MV-4-11 (cell line): ENCODE measurements around the gene TFEB.

Experiments
- DNase-seq: peaks from one replicate; lab custom pipeline; 2025; lab: John Stamatoyannopoulos, UW

Gene TFEB

DNA sequence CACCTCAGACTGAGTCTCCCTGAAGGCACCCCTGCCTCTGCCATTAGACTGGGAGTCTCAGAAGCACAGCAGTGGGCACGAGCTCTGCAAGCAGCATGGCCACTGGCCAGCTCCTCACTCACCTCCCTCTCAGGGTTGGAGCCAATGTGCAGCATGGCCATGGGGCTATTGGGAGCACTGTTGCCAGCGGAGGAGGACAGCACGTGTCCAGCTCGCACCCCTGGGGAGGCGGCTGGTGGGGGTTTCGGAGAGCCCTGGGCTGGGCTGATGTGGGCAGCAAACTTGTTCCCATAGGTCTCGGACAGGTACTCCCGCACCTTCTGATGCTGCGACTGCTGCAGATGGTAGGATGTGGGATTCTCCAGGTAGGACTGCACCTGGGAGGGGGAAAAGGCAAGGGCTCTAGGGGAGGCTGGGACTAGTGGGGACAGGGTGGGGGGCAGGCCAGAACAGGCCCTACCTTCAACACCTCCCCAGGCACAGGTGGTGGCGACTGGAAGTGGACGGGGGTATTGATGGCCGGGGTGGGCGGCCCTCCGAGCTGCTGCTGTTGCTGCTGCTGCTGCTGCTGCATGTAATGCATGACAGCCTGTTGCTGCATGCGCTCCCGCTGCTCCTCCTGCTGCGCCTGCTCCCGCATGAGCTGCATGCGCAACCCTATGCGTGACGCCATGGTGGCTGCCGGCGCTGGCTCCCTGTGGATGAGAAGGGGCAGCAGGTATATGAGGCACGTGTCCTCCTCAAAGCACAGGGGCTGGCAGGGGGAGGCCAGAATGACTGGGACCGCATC, 44.7 kb downstream of the TFEB start:
- DNase-seq: no peak

DNA sequence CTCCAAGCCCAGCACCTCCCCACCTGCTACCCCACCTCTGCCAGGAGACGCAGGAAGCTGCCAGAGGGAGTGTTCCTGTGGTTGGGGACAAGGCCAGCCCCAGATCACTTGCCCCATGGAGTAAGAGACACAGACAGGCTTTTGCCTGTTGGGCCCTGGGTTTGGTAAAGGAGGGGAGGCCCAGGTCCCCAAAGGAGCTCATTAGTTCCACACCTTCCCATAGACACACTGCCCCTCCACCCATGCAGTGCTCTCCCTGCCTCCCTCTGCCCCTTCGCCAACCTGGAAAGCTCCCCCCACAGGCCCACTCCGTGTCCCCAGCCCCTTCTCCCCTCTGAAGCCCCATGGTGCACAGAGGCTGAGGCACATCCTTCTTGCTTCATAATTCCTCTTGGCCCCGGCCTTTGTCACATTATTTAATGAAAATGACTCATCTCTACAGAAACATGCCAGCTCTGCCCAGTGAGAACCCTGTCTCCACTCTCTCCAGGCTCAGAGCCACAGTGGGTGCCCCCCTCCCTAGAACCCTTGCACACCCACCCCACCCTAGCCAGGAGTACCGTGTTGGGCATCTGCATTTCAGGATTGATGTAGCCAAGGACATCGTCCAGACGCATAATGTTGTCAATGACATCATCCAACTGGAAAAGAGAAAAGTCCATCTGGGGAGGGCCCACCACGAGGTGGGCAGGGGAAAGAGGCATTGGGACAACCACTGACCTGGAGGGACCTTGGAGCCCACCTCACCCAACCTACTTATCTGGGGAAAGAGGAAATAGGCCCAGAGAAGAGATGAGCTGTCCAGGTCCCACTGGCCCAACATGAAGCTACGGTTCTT, 46.0 kb downstream of the TFEB start:
- DNase-seq: peak; percentile 9

DNA sequence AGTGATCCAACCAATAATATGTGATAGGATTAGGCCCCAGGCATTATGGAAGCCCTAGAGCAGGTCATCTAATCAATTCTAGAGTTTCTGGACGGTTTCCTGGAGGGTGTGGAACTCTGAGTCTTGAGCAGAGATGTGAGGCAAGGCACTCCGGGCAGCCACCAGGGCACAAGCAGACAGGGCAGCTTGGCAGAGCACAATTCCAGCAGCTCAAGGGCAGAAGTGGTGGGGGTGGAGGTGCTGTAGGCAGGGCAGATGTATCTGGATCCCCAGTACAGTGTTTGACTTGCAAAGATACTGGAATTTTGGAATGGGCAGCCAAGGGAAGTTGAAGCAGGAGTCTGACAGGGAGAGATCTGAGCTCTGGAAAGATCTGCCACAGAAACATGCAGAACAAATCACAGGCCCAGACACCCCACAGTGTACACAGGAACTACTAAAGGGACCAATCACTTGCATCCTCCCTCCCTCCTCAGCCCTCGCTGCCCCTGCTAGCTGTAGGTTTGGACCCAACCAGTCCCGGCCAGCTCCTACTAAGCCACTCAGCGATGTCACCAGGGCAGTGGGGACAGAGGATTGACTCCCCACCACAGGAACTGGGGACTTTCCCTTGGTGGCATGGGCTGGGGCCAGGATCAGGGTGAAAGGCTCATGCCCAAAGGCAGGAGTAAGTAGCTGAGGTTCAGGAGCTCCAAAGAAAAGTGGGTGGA, 47.0 kb downstream of the TFEB start:
- DNase-seq: no peak

DNA sequence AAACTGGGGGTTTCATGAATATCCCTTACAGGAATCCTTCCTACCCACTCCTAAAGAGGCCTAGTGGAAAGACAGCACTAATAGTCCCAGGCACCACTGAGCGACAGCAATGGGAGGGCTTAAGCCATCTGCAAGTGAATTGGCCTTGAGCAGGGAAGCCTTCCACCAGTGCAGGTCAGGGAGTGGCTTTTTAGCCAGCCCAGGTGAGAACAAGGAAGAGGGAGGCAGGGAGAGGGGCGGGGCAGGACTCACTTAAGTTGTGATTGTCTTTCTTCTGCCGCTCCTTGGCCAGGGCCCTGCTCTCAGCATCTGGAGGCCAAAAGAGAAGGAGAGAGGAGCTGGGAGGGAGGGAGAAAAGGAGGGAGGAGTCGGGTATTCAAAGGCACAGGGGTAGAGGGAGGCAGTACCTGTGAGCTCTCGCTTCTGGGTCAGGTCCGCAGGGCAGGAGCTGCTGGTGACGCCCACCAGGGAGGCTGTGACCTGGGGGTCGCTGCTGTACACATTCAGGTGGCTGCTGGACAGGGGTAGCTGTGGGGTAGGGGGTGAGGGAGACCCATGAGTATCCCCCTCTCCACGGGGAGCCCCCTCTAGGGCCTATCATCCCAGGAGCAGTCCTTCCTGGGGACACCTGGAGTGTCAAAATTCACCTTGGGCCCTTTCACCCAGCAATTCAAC, 47.8 kb downstream of the TFEB start:
- DNase-seq: no peak

DNA sequence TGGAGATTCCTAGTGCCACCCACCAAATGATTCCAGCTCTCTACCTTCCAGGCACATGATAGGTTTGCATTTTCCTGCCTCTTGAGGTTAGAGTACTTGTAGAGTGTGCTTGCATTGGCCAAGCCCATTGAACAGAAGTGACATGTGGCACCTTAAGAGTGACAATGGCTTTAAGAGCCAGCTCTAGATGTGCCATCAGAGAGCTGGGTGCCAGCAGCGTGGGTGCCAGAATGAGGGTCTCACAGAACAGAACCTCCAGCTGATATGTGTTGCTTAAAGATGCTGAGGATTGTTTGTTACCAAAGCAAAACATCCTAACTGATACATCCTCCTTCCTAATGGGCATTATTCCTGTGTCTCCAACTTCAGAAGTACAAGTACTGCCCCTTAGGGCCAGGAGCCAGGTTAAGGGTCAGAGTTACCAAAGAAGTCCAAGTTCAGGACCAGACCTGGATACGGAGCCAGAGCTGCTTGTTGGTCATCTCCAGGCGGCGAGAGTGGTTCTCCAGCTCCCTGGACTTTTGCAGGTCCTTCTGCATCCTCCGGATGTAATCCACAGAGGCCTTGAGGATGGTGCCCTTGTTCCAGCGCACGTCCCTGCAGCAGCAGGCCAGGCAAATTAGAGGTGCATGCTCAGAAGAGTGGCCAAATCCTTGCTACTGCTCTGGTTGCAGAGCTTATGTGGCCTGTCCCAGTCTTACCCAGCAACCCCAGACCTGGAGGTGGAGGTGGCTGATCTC, 49.6 kb downstream of the TFEB start:
- no peak for DNase-seq

DNA sequence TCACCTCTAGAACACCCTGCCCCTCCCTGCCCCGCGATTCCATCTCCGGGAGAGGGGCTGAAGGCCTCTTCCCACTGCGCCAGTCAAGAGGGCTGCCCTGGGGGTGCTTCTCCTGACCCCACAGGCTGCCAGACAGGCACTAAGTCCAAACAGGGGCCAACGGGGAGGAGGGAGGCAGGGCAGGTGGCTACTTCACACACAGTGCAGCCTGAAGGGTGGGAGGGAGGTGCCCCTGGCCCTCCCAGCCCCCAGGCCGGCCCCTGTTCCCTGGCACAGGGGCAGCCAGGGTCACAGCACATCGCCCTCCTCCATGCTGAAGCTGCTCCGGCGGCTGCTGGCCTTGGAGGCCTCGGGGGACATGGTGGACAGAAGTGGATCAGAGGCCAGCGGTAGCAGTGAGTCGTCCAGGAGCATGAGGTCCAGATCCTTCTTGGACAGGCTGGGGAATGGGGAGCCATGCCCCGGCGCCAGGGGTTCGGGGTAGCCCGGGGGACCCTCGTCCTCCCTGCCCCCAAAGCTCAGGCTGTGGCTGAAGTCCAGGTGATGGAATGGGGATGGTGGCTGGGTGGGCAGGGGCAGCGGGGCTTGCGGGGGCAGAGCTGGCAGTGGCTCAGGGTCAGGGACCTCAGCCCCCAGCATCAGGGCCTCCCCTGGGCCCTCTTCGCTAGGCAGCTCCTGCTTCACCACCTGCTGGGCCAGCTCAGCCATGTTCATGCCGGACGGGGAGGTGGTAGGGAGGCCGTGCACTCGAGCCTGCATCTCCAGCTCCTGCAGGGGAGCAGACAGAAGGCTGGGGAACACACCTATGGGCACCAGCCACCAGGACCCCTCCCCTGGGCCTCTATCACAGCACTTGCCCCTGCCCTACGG, 50.9 kb downstream of the TFEB start:
- no peak for DNase-seq

DNA sequence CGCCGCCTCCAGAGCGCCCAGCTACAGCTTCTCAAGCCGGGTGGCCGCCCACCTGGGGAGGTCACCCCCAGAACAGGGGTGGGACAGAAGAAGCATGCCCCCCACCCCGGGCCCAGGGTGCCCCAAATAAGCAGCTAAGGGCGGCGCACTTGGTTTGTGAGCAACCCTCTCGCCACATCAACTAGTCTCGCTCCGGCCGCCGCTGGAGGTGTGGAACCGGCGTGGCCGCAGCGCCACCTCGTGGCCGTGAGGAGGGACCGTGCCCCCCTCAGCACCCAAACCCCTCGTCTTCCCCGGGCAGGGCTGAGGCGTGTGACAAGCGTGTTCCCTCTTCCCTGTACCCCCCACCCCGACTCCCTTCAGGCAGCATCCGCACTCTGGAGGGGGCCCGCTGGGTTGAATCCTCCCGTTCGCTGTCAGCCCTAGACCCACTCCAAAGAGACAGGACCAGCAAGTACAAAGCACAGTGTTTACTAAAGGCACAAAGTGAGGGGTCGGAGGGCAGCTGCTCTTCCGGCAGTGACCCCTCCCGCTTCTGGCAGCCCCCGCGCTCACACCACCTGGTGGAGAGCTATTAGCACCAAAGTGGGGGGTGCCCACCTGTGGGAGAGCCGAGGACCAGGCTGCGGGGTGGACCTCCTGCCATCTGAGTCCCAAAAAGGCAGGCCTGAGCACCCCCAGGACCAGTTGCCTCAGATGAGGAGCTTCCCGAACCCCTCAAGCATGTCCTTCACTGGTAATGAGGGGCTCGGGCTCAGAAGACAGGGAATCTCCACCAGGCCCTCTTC, 51.7 kb downstream of the TFEB start:
- DNase-seq: peak; percentile 46

DNA sequence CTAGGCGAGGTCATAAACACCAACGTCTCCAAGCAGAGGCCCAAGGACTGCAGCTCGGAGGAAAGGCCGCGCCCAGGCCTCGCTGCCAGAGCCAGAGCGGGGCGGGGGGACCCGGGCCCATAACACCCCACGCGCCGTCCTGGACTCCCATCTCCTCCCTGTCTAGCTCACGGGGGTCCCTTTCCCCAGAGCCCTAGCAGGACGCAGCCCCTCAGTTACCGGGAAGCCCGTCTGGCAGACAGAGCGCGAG, 52.2 kb downstream of the TFEB start:
- DNase-seq: no peak

DNA sequence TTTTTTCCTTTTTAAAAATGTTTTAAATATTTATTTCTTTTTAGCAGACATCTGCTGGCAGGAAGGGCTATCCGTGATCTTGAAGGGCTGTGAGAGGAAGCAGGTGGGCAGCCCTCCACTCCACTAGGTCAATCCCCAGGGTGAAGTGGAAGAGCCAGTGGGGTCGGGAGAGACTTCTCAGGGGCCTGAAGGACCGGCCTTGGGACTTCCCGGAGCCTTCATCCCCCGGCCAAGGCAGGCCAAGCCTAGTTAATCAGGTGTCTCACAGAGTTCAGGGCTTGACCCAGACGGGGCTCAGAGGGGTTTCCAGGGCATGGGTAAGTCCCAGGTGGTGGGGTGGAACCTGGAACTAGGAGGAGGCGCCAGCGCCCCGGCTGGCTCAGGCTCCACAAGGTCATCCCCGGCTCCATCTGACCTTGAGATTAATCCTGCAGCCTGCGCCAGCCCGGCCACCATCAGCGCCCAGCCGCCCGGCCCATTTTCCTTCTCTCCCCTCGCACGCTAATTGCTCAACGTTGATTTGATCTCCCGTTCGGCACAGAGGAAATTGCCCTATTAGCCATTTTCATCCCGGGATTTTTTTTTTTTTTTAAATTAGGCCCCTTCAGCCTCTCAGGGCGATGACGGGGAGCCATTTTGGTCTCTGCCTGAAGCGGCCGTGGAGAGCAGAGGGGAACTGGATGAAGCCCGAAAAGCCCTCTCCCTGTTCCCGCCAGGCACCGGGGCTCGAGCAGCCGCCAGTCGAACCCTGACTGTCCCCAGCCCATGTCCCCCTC, 52.7 kb downstream of the TFEB start:
- no peak for DNase-seq

DNA sequence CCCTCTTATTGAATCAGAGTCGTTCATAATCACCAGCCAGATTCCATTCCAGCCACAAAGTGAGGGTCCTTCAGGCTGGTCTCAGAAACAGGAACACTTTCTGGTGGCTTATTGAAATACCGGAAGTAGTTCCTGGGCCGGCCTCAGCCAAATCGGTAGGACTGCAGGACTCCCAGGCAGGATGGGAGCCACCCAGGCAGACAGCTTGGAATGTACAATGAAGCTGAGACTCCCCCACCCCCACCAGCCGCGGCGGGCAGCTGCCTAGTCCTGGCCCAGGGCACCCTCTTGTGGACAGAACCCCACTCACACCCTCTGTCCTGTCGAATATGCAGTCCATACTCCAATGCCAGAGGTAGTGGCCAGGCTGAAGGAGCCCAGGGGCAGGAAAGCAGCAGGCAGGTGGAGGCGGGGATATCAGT, 53.3 kb downstream of the TFEB start:
- DNase-seq: peak; percentile 69

DNA sequence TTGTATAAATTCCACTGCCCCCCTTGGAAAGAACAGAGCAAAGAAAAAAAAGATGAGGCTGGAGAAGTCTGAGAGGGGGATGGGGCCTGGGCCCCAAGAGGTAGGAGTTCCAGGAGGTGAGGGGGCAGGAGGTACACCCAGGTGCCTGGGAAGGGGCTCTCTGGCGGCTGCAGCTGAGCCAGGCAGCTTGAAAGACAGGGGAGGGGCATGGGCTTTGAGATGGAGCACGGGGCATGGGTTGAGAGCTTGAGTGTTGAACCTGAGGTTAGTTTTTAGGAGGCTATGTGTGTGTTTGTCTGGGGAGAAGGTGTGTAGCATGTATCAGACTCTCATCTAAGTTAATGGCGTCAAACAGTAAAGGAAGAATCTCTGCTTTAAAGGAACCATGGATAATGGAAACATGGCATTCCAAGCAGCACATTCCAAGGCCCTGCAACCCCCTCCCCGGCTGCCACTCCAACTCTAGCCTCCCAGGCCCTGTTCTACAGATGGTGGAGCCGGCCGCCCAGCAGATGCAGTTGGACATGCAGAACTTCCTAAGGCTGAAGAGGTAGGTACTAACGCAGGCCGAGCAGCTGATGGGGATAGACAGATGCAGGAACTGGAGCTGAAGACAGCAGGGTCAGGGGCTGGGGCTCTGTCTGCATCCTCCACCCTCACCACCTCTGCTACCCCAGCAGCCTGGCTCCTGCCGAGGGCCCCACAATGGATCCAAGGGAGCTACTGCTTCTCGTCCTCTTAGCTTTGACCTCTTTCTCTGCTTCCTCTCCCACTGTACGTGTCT, 55.0 kb downstream of the TFEB start:
- DNase-seq: no peak

DNA sequence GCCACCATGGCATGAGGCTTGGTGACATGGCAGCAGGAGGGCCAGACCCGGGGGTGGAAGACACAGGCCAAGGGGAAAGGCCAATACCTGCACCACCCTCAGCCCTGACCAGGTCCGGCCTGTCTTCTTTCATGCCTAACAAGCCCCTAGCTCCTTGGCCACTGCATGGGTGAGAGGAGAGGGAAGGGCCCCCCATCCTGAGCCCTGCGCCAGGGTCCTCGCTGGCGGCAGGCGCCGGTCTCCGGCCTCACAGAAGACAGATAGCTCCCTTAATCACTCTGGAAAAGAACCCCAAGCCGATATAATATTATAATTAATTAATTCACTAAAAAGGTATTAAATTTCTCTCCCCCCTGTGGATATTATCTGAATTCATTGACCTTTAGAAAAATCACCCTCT, 55.7 kb downstream of the TFEB start:
- no peak for DNase-seq

DNA sequence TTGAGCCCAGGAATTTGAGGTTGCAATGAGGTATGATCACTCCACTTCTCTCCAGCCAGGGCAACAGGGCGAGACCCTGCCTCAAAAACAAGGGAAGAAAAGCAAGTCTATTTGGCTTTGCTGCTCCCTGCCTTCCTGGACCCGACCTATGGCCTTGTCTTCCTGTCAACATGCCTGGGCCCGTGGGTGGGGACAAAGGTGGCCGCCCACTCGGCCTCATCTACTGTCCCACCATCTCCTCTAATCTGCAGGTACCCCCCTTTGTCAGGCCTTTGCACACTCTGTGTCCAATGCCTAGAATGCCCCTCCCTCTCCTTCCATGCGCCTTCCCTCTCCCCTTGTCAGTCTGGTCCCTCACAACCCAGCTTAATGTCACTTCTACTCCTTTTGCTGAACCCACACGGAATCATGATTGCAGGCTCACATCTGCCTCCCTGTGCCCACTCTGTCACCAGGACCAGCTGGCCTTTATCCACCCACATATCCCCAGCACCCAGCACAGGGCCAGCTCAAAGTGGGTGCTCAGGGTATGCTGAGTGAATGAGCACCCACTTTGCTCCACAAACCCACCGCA, 56.8 kb downstream of the TFEB start:
- no peak for DNase-seq

DNA sequence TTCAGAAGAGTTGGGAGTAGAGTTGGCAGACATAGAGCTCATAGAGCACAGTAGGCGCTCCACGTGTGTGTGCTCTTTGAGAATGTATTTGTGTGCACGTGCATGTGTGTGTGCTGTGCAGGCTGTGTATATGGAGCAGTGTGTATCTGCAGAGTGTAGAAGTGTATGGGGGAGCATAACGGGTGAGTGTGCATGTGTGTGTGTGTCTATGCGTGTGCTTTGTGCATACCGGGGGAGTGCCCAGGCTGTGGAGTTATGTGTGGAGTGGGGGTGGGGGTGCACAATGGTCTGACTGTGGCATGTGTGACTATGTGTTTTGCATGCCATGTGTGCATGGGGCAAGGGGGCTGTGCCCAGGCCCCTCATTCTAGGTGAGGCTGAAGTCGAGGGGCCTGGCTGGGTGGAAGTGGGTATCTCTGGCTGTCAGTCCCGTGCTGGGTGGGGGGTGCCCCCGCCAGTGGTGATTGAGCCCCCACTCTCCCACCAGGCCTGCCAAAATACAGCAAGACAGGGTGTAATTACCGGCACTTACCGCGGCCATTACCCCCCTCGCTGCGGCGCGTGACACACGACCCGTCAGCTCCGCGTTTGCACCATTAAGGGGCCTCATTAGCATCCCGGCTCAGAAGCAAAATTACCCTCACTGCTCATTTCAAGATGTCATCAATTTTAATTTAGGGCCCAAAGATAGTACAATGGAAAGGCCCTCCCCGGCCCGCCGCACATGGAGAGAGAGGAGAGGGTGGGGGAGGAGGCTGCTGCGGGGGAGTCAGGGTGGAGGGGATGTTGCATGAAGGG, 58.1 kb downstream of the TFEB start:
- no peak for DNase-seq

DNA sequence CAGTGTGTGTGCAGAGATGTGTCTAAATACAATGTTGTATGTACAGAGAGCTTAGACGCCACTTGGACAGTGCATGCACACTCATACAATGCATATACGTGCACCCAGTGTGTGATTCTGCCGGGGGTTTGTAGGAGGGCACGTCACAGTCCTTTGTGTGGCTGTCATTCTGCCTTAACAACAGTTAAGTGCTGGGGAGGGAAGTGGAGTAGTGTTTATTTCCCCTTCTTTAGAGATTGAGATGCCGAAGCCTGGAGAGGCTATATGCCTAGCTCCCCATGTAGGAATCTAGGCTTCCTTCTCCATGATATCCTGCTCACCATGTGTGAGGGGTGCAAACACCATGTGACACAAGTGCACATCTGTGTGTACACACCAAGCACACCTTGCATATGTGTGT, 59.0 kb downstream of the TFEB start:
- peak; percentile 32 for DNase-seq

DNA sequence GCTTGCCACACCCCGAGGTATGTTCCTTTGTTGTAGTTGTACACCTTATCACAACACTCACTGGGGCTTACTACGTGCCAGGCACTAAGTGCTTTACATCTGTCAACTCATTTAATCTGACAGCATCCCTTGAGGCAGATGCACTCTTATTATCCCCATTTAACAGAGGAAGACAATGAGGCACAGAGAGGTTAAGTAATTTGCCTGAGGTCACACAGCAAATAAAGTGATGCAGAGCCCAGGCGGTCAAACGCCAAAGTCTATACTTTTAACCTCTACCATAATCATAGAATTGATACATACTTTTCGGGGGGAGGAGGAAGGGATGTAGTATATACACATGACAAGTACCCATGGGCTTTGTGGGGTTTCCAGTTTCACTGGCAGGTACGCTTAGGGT, 59.4 kb downstream of the TFEB start:
- DNase-seq: no peak

DNA sequence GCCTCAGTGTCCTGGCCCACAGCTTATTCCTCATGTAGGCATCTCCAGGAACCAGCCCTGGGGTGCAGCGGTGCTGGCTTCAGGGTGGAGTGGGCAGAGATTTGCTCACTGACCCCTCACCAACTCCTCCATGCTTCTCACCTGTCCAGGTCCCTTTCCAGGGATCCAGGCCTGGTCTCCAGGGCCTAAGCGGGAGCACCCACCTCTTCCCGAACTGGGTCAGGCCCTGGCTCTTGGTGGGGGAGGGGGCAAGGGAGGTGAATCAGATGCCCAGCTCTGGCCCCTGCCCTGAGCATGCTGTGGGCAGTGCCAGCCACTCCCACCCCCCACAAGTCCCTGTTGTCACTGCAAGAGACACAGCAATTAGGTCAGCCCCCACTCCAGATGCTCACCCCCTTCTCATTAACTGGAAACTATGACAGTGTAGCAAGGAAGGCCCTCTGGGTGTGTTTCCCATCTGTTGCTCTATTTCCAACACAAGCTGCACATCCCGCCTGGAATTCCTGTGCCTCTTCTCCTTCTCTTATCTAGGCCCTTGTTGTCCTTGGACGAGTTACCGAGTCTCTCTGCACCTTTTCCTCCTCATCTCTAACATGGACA, 60.1 kb downstream of the TFEB start:
- no peak for DNase-seq
